SH-SY5Y (cell line): ENCODE results near the gene P2RY8.

ENCODE experiments used
- GATA2 ChIP-seq: IDR thresholded peaks from 2 replicates; pipeline ENCODE4 v1.6.1; 2011; ENCODE audit warnings: mild to moderate bottlenecking, low read depth, low read length
- GATA3 ChIP-seq: IDR thresholded peaks from 2 replicates; pipeline ENCODE4 v1.6.1; 2011; ENCODE audit warnings: low read depth, mild to moderate bottlenecking, low read length, moderate library complexity

GRCh38 chrX:1421433-1422134, 115.4 kb downstream of the P2RY8 start:
- TF ChIP-seq GATA2 (no peak), GATA3 (no peak)
